ENCODE data around the gene P2RX3.
"Not testable (repeated sequence)": the region's sequence is repeated elsewhere in the genome, so short reads cannot be mapped to it uniquely, and the experiment has no call there.

Gene P2RX3

DNA sequence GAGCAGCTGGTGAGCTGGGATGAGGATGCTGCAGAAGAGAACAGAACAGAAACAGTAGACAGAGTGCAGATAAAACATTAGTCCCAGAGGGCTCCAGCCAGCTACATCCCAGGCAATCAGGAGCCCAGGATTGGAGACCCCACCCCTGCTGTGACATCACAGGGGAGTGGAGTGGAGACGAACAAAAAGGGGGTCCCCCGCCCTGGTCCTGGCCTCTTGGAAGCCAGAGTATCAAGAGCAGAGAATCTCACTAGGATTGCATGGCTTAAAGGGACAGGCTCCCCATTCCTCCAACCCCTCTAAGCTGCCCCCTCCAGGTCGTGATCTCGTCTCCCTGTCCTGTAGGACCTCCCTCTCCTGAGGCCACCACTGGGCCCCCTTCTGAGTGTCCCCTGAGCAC, at the start of gene P2RX3:
TSS of gene P2RX3 (plus strand) at position 211 of the 400 bp plus-strand sequence. CDS start 199 bp downstream, outside the sequence.
- no peak for DNase-seq (ENCODE audit: low read depth)

- no peak for DNase-seq (ENCODE audit: low read depth)
Measured at GRCh38 chr11:57288771-57289579, 49.2 kb upstream of the P2RX3 start.

DNA sequence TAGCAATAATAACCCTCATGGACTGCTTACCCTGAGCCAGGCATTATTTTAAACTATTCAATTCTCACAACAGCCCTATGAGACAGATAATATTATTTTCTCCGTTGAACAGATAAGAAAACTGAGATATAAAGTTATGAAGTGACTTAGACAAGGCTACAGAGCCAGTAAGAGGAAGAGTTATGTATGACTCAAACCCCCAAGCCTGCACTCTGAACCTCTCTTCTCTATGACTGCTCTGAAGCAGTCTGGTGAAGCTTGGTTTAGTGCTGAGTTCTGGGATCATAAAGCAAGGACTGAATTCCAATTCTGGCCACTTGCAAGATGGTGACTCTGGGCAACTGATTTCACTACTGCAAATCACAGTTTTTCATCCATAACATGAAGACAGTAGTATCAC, 47.9 kb upstream of the P2RX3 start:
- DNase-seq (ENCODE audit: low read depth): no peak

GRCh38 chr11:57294225-57295131, 43.7 kb upstream of the P2RX3 start:
- DNase-seq (ENCODE audit: low read depth): no peak

DNA sequence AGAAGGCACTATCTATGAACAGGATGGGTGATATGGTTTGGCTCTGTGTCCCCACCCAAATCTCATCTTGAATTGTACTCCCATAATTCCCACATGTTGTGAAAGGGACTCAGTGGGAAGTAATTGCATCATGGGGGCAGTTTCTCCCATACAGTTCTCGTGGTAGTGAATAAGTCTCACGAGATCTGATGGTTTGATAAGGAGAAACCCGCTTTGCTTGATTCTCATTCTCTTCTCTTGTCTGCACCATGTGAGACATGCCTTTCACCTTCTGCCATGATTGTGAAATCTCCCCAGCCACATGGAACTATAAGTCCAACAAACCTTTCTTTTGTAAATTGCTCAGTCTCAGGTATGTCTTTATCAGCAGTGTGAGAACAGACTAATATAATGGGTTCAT, 41.9 kb upstream of the P2RX3 start:
- DNase-seq (ENCODE audit: low read depth): not testable (repeated sequence)

GRCh38 chr11:57297221-57297620, 40.9 kb upstream of the P2RX3 start:
- no peak for DNase-seq (ENCODE audit: low read depth)

DNA sequence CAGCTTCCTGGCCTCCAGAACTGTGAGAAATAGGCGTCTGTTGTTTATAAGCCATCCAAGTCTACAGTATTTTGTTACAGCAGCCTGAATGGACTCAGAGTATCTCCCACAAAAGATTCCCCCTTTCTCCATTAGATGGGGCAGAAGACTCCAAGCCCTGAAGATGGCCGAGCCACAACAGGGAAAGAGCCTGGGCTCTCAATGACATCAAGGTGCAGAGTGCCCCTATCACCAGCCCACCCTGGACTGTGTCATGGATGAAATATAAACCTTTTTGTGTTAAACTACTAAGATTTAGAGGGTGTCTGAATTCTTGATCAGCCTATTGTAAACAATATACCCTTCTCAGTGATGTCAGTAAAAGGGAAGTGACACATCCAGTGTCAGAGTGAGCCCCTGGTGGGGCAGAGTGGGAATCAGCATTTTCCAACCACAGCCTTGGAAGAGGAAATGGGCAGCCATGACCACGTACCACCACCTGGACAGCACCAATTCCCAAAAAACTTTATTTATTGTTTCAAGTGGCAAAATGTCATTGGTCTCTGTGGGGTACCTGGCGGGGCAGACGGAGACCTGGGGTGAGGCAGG, 38.9 kb upstream of the P2RX3 start:
- DNase-seq (ENCODE audit: low read depth): no peak

- DNase-seq (ENCODE audit: low read depth): no peak
Measured at GRCh38 chr11:57300785-57301184, 37.4 kb upstream of the P2RX3 start.

- DNase-seq (ENCODE audit: low read depth): no peak
Measured at GRCh38 chr11:57301711-57302423, 36.3 kb upstream of the P2RX3 start.

DNA sequence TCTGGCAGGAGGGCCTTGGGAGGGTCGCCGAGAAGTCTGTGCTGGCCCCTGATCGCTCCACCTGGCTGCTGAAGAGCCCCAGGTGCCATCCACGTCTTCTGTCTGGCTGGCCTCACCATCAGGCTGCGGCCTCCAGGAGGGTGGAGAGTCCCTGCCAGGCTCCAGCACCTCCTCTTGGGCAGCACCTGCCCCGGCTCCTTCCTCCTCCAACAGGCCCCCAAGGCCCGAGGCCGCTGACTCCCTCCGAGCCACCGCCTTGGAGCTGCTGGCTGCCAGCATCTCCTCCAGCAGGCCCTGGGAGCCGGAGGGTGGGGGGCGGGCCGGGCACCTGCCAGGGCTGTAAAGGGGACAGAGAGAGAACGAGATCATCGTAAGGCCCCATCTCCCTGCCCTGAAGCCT, 35.7 kb upstream of the P2RX3 start:
- no peak for DNase-seq (ENCODE audit: low read depth)

DNA sequence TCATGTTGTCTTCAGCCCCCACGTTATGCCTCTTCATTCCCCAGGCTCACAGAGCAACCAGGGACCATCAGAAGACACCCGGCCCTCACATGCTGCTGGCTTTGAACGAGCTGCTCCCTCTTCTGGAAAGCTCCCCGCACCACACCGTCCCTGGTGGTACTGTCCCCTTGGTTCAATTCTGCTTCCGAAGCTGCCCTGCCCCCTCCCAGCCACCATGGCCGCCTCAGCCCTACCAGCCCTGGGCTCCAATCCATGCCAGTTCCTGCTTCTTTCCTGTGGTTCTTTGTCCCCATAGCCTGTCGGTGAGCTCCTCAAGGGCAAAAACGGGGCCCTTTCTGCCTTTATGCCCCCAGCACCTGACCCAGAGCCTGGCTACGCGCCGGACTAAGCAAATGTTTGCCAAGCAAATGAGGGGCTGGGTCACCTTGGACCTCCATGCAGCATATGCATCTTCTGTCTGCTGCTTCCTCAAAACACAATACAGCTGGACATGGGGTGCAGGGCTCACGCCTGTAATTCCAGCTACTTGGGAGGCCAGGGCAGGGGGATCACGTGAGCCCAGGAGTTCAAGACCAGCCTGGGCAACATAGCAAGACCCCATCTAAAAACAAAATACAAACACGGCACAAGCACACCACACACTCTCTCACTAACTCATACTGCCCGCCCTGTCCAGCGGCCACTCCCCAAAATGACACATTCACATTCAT, 34.7 kb upstream of the P2RX3 start:
- no peak for DNase-seq (ENCODE audit: low read depth)

GRCh38 chr11:57303990-57304579, 34.1 kb upstream of the P2RX3 start:
- no peak for DNase-seq (ENCODE audit: low read depth)

DNA sequence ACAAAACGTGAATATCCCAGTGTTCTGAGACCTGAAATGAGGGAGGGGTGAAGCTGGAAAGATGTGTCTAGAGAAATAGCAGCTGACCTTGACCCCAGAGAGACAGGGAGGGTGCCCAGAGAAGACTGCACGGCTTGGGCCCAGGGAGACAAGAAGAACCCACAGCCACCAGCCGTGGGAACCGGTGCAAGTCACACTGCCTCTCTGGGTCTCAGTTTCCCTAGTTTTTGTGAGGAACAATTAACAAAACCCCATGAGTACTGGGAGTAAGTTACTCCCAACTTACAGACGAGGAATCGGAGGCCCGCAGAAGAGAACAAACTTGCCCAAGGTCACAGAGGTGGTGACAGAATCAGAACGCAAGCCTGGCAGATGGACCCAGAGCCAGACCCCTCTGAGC, 32.6 kb upstream of the P2RX3 start:
- no peak for DNase-seq (ENCODE audit: low read depth)

- no peak for DNase-seq (ENCODE audit: low read depth)
Measured at GRCh38 chr11:57306161-57306876, 31.8 kb upstream of the P2RX3 start.

DNA sequence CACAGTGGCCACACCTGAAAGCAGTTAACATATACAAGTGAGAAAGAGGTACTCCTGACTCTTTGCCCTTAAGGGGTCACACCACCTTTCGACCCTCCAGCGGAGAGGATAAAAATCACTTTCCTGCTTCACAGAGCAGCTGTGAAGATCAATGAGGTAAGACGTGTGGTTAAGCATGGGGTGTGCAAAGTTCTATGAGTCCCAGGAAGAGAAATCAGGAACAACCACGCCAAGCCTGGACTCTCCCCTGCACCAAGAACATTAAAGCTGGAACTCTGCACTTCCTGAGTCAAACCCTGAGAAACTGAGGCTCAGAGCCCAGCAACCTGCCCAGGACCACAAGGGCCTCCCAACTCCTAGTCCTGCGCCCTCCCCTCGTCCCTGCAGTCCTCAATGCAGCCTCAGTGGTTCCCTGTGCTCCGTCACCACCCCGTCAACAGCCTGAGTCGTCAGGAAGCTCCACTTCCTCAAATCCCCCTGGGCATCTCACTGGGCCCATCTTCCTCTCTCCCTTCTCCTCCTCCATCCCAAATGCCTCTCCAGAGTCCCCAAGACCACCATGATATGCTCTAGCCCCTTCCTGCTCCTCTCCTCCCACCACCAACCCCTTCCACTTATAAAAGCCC, 31.1 kb upstream of the P2RX3 start:
- DNase-seq (ENCODE audit: low read depth): no peak

- DNase-seq (ENCODE audit: low read depth): no peak
Measured at GRCh38 chr11:57307666-57308270, 30.4 kb upstream of the P2RX3 start.

GRCh38 chr11:57308426-57309060, 29.6 kb upstream of the P2RX3 start:
- no peak for DNase-seq (ENCODE audit: low read depth)

DNA sequence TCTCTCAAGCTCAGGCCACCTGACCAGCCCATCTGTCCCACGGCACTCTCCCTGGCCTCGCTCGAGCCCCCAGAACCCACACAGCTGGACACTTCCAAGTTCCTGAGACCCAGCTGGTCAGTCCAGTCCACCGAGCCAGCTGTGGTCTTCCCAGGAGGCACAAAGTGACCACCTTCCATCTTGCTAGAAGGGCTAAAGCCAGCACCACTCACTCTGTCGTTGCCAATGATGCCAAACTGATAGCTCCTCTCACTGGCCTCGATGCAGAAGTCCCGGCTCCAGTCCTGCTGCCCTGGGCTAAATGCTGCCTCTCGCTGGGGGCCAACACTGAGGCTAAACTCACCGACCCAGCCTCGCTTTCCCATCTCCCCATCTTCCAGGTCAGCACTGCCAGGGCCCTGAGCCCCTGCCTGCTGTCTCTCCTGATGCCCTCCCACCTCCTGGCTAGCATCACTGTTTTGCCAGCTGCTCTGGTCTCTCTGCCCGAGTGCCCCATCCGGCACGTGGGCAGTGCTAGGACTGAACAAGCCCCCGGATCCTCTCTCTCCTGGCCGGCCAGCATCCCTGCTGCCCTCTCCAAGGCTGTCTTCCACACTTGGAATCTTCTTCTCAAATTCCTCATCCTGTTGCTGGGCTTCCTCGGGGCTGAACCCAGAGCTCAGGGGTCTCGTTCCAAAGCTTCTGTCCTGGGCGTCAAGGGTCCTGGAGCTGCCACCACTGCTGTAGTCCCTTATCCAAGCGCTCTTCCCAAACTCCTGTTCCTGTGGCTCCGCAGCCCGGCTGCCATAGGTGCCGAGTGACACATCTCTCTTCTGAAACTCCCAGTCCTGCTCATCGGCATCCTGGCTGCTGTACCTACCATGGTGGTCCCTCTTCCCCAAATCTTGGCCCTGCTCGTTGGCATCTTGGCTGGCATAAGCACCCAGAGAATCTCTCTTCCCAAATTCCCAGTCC, 28.8 kb upstream of the P2RX3 start:
- no peak for DNase-seq (ENCODE audit: low read depth)
